Measurements from ENCODE around the gene DENND2A.

DNA sequence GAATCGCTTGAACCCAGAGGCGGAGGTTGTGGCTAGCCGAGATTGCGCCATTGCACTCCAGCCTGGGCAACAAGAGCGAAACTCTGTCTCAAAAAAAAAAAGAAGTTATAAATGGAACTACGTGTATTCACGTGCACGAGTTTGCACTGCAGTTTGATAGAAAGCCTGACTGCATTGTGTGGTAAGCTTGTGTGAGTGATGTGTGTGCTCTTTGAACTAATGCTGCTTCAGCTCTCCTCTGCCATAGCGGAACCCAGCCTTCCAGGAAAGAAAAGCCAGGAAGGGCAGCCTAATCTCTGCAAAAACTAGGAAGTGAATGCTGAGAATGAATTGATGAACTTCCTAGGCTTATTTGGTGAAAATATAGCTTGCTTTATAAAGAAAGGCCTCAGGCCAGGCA, 145.7 kb downstream of the DENND2A start:
- TF ChIP-seq, protein P1, sequence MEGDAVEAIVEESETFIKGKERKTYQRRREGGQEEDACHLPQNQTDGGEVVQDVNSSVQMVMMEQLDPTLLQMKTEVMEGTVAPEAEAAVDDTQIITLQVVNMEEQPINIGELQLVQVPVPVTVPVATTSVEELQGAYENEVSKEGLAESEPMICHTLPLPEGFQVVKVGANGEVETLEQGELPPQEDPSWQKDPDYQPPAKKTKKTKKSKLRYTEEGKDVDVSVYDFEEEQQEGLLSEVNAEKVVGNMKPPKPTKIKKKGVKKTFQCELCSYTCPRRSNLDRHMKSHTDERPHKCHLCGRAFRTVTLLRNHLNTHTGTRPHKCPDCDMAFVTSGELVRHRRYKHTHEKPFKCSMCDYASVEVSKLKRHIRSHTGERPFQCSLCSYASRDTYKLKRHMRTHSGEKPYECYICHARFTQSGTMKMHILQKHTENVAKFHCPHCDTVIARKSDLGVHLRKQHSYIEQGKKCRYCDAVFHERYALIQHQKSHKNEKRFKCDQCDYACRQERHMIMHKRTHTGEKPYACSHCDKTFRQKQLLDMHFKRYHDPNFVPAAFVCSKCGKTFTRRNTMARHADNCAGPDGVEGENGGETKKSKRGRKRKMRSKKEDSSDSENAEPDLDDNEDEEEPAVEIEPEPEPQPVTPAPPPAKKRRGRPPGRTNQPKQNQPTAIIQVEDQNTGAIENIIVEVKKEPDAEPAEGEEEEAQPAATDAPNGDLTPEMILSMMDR (conservative IDR thresholded peaks at IDR 0.05 in 1 of 2, IDR thresholded peaks at IDR 0.05 in 1 of 2; ENCODE audit: low read depth in 1 of 2, low read length in 2 of 2): no peak
- no peak for TF ChIP-seq EZH2 (IDR thresholded peaks at IDR 0.05; ENCODE audit: low read length, missing control alignments)

All from fibroblast of lung (primary cell).